SK-N-SH treated with all-trans-retinoic acid at 6 μM for 48 hours (cell line): Measurements from ENCODE around the gene DENND1B.

Experiments used
- ARNTL ChIP-seq: fragments of 450-650 bp; formaldehyde crosslinking; IDR thresholded peaks from 2 replicates; pipeline ENCODE4 v1.5.0; 2020; ENCODE audit warnings: low read depth, mild to moderate bottlenecking, moderate library complexity, borderline replicate concordance
- BACH2 ChIP-seq: fragments of 250-450 bp; sonication (Bioruptor Pico); IDR thresholded peaks from 2 replicates; pipeline ENCODE4 v1.9.0; 2021; ENCODE audit warnings: mild to moderate bottlenecking, borderline replicate concordance
- ESRRG ChIP-seq: fragments of 250-450 bp; sonication (Bioruptor Pico); IDR thresholded peaks from 2 replicates; pipeline ENCODE4 v1.6.1; 2021; ENCODE audit warnings: mild to moderate bottlenecking
- RARB ChIP-seq: fragments of 250-450 bp; sonication (Bioruptor Pico); IDR thresholded peaks from 2 replicates; pipeline ENCODE4 v1.8.0; 2021; ENCODE audit warnings: mild to moderate bottlenecking, moderate library complexity
- TCF4 ChIP-seq: fragments of 250-450 bp; sonication (Bioruptor Pico); IDR thresholded peaks from 2 replicates; pipeline ENCODE4 v1.8.0; 2021; ENCODE audit warnings: mild to moderate bottlenecking, moderate library complexity, borderline replicate concordance
- ZC3H10 ChIP-seq: fragments of 250-450 bp; sonication (Bioruptor Pico); IDR thresholded peaks from 2 replicates; pipeline ENCODE4 v1.5.1; 2021; ENCODE audit warnings: mild to moderate bottlenecking, moderate library complexity
- ZFP3 ChIP-seq: fragments of 250-450 bp; sonication (Bioruptor Pico); IDR thresholded peaks from 2 replicates; pipeline ENCODE4 v1.5.0; 2020; ENCODE audit warnings: mild to moderate bottlenecking, moderate library complexity
- TF ChIP-seq, protein P1 (sequence below): fragments of 250-450 bp; sonication (Bioruptor Pico); IDR thresholded peaks from 2 replicates; pipeline ENCODE4 v1.8.0; 2020; ENCODE audit warnings: mild to moderate bottlenecking, moderate library complexity, borderline replicate concordance

DNA sequence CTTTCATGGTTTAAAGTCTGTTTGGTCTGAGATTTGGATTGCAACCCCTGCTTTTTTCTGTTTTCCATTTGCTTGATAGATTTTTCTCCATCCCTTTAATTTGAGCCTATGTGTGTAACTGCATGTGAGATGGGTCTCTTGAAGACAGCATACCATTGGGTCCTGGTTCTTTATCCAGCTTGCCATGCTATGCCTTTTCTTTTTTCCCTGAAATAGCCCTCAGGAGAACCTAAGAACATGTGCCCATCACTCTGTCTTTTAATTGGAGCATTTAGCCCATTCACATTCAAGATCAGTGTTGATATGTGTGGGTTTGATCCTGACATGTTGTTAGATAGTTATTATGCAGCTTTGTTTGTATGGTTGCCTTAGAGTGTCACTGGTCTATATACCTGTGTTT, 21.7 kb upstream of the DENND1B start:
- TF ChIP-seq ESRRG (CRISPR knock-in tag) (no peak), BACH2 (CRISPR knock-in tag) (no peak), ZC3H10 (CRISPR knock-in tag) (no peak), ARNTL (CRISPR knock-in tag) (no peak), ZFP3 (CRISPR knock-in tag) (no peak), RARB (CRISPR knock-in tag) (no peak), TCF4 (CRISPR knock-in tag) (no peak)
- TF ChIP-seq, protein P1, sequence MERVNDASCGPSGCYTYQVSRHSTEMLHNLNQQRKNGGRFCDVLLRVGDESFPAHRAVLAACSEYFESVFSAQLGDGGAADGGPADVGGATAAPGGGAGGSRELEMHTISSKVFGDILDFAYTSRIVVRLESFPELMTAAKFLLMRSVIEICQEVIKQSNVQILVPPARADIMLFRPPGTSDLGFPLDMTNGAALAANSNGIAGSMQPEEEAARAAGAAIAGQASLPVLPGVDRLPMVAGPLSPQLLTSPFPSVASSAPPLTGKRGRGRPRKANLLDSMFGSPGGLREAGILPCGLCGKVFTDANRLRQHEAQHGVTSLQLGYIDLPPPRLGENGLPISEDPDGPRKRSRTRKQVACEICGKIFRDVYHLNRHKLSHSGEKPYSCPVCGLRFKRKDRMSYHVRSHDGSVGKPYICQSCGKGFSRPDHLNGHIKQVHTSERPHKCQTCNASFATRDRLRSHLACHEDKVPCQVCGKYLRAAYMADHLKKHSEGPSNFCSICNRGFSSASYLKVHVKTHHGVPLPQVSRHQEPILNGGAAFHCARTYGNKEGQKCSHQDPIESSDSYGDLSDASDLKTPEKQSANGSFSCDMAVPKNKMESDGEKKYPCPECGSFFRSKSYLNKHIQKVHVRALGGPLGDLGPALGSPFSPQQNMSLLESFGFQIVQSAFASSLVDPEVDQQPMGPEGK (CRISPR knock-in tag): no peak
